Measurements from ENCODE around the gene TWIST2. TPM values are rescaled to one million over a fixed set of nuclear protein-coding genes. Genes with fewer than 3 reads are reported as not detected.

TWIST2 gene
- polyA plus RNA-seq, 1 of the 3 experiments (the other 2 are of a cell fraction) = 19.5 TPM

- TF ChIP-seq ZBTB33 (IDR thresholded peaks at IDR 0.05; ENCODE audit: borderline replicate concordance, low read depth) = no peak
These were observed 64.5 kb downstream of the TWIST2 start (continued) for GRCh38 chr2:238912228-238912915.

- H3F3A ChIP-seq (replicated peaks; ENCODE audit: insufficient read depth) = no peaks in the 10 kb centered on the region
- H3K9ac ChIP-seq = no peak overlapping the region
- no peaks in the 10 kb centered on the region for H3K9me2 ChIP-seq
- 80% methylated on average over 13 of the region's 20 CpGs for WGBS (ENCODE audit: low lambda C conversion rate)
- no peaks in the 10 kb centered on the region for H3K27me3 ChIP-seq (ENCODE audit: insufficient read depth)
- H3K36me3 ChIP-seq (replicated peaks in 1 of 2; ENCODE audit: control insufficient read depth in 1 of 2, insufficient read depth in 2 of 2, low read length in 1 of 2) = no peaks in the 10 kb centered on the region
- no peak overlapping the region for H3K4me3 ChIP-seq (ENCODE audit: low read depth in 2 of 2, low read length in 1 of 2)
- H4K20me1 ChIP-seq (ENCODE audit: insufficient read depth) = no peaks in the 10 kb centered on the region
- no peak overlapping the region for H3K4me2 ChIP-seq
- ChIA-PET POLR2A (no interaction called here), CTCF (no interaction called here)
- no peak overlapping the region for H2AFZ ChIP-seq (ENCODE audit: low read depth)
- no peaks in the 10 kb centered on the region for H3K4me1 ChIP-seq (ENCODE audit: control insufficient read depth in 1 of 2, insufficient read depth in 2 of 2, low read depth in 1 of 2, low read length in 1 of 2)
- no peaks in the 10 kb centered on the region for H3K79me2 ChIP-seq (ENCODE audit: insufficient read depth)
- TF ChIP-seq RFX5 (IDR thresholded peaks at IDR 0.05; ENCODE audit: low read length) (no peak), TCF12 (IDR thresholded peaks at IDR 0.05) (no peak), GATA2 (CRISPR knock-in tag; IDR thresholded peaks at IDR 0.05) (no peak), MEF2A (IDR thresholded peaks at IDR 0.05; ENCODE audit: borderline replicate concordance, low read depth) (no peak), EZH2phosphoT487 (IDR thresholded peaks at IDR 0.05; ENCODE audit: borderline replicate concordance, low read depth) (no peak), REST (IDR thresholded peaks at IDR 0.05; ENCODE audit: low read depth, low read length) (no peak), CHD2 (IDR thresholded peaks at IDR 0.05; ENCODE audit: low read length, partially characterized antibody) (no peak), GABPA (IDR thresholded peaks at IDR 0.05; ENCODE audit: low read depth) (no peak), TEAD4 (IDR thresholded peaks at IDR 0.05; ENCODE audit: borderline replicate concordance, insufficient read depth) (no peak), YY1 (IDR thresholded peaks at IDR 0.05; ENCODE audit: low read depth) (no peak)
- no peak for DNase-seq
- no peaks in the 10 kb centered on the region for H3K9me3 ChIP-seq
- no peak overlapping the region for H3K27ac ChIP-seq (ENCODE audit: low read depth in 2 of 2, low read length in 1 of 2)
These were observed 65.3 kb downstream of the TWIST2 start for GRCh38 chr2:238912916-238913875.
